NCI-H526 treated with DMSO at 0.1 percent for 48 hours (cell line): ENCODE measurements around the gene HSPA9.

Experiments
- DNase-seq: peaks from one replicate; lab custom pipeline; 2025; lab: John Stamatoyannopoulos, UW

HSPA9 gene

GRCh38 chr5:138575194-138576015 is at the start of gene HSPA9:
Gene HSPA9 (minus strand): TSS chr5:138575401. CDS start chr5:138575318, 83 bp downstream.
- peak; percentile 98 for DNase-seq

GRCh38 chr5:138623053-138623452 is 47.9 kb upstream of the HSPA9 start:
- no peak for DNase-seq

- DNase-seq = no peak
Observed at GRCh38 chr5:138622051-138622450, 46.9 kb upstream of the HSPA9 start.

- no peak for DNase-seq
Observed at GRCh38 chr5:138620663-138621224, 45.5 kb upstream of the HSPA9 start.

- DNase-seq = no peak
Observed at GRCh38 chr5:138616508-138616907, 41.3 kb upstream of the HSPA9 start.

GRCh38 chr5:138615461-138615860 is 40.3 kb upstream of the HSPA9 start:
- DNase-seq = no peak

GRCh38 chr5:138611678-138612218 is 36.5 kb upstream of the HSPA9 start:
- no peak for DNase-seq

- peak; percentile 2 for DNase-seq
Observed at GRCh38 chr5:138610918-138611677, 35.9 kb upstream of the HSPA9 start.

GRCh38 chr5:138610415-138610917 is 35.3 kb upstream of the HSPA9 start:
- no peak for DNase-seq

GRCh38 chr5:138606378-138607064 is 31.3 kb upstream of the HSPA9 start:
- DNase-seq = no peak

GRCh38 chr5:138605254-138605972 is 30.2 kb upstream of the HSPA9 start:
- DNase-seq = no peak

GRCh38 chr5:138604176-138604785 is 29.1 kb upstream of the HSPA9 start:
- no peak for DNase-seq

GRCh38 chr5:138603249-138603920 is 28.2 kb upstream of the HSPA9 start:
- DNase-seq = no peak

GRCh38 chr5:138602371-138603000 is 27.3 kb upstream of the HSPA9 start:
- DNase-seq = no peak

- DNase-seq = no peak
Observed at GRCh38 chr5:138601444-138601843, 26.2 kb upstream of the HSPA9 start.

- DNase-seq = no peak
Observed at GRCh38 chr5:138600446-138600845, 25.2 kb upstream of the HSPA9 start.

- no peak for DNase-seq
Observed at GRCh38 chr5:138597661-138598400, 22.6 kb upstream of the HSPA9 start.

- no peak for DNase-seq
Observed at GRCh38 chr5:138596105-138596881, 21.1 kb upstream of the HSPA9 start.
